NCI-H748 treated with DMSO at 0.1 percent for 48 hours (cell line): ENCODE data around the gene WBP2.

Experiments
- DNase-seq: peaks from one replicate; lab custom pipeline; 2025; lab: John Stamatoyannopoulos, UW

Gene WBP2

GRCh38 chr17:75828741-75829140 is 26.4 kb downstream of the WBP2 start:
- no peak for DNase-seq

DNA sequence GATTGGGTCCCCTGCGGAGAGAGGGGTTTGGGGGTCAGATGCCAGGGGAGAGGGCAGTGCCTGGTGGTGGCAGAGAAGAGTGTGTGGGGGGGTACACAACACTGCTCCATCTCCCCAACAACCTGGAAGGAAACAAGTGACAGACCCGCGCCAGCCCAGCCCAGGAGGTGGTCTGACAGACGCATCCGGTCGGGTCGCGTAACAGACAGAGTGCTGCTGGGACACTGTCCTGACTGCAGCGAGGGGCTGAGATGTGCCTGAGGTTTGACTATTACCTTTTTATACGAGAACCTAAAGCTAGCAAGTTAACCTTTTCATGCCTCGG is 27.1 kb downstream of the WBP2 start:
- no peak for DNase-seq

DNA sequence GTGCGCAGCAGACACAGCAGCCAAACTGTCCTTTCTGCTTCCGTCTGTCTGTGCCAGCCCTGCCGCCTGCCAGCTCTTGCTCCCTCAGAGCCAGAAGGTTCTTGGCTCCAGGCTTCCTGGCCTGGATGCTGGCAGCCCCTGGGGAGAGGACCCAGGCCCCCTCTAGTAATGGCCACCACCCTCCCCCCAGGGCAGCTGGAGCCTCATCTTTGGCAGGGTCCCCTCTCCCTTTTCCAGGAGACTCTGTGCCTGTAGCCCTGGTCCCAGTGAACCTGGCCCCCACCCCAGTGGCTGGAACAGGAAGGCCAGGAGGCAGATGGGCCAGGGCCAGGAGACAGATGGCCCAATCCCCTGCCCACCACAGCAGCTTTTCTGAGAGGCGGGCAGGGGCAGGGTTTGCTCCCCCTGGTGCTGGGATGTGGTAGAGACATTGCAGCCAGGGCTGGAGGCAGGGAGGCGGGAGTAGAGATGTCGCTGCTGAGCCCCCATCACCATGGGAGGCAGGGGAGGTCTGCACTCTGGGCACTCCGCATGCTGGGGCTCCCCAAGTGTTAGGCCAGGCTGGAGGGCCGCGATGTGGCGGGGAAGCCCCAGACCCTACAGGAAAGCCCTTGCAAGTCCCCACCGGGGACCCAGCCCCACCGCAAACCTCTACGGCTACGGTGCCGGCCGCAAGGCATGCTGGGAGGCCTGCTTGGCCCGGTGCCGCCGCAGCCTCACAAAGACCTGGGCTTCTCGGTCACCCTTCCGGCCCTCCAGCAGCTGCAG is 27.6 kb downstream of the WBP2 start:
- DNase-seq = peak; percentile 28

- no peak for DNase-seq
Measured at GRCh38 chr17:75826561-75827307, 28.4 kb downstream of the WBP2 start.

DNA sequence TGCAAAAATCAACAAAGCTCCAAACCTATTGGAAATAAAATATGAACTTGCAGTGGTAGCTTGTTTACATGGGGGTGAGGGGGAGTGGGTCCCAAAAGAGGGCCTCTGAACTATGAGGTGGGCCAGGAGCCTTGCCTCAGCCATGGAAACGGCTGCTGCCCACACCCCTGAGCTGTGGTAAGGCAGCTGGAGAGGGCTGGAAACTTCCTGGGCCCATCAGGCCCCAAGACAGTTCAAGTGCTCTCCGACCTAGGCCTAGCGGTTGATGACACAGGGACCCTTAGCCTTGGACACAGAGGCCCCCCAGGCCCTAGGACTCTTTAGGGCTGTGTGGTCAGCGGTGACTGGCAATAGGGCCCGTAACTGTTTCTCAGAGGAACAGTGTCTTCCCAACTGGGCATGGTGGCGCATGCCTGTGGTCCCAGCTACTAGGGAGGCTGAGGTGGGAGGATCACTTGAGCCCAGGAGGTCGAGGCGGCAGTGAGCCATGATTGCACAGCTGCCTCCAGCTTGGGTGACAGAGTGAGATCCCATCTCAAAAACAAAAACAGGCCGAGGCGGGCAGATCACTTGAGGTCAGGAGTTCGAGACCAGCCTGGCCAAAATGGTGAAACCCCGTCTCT is 29.3 kb downstream of the WBP2 start:
- DNase-seq = no peak

- DNase-seq = no peak
Measured at GRCh38 chr17:75825149-75825552, 30.0 kb downstream of the WBP2 start.

- DNase-seq = no peak
Measured at GRCh38 chr17:75824666-75825065, 30.5 kb downstream of the WBP2 start.

- DNase-seq = no peak
Measured at GRCh38 chr17:75824050-75824552, 31.0 kb downstream of the WBP2 start.

DNA sequence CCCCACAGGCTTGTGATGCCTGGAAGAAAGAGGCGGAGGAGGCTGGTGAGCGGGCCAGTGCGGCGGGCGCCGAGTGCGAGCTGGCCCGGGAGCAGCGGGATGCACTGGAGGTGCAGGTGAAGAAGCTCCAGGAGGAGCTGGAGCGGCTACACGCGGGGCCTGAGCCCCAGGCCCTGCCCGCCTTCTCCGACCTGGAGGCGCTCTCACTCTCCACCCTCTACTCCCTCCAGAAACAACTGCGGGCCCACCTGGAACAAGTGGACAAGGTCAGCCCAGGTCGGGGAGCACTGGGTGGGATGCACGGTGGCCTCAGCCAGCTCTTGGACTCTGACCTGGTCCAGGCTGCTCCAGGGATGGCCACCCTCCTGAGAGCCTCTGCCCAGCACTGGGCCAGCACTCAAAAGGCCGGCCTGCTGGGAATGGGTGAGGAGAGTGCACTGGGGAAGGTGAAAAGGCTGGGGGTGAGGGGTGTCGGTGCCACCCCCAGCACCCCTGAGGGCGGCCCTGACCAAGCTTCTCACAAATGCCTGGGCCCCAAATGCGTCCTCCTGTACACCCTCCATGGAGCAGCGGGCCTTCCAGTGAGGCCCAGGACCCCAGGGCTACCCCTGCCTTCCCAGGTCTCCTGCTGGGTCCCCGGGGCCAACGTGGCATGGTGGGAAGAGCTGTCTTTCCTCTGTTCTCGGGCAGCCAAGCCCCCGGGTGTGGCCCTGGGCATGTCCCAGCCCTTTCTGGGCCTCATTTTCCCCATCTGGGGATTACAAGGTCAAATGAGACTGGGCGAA is 31.7 kb downstream of the WBP2 start:
- DNase-seq = no peak

DNA sequence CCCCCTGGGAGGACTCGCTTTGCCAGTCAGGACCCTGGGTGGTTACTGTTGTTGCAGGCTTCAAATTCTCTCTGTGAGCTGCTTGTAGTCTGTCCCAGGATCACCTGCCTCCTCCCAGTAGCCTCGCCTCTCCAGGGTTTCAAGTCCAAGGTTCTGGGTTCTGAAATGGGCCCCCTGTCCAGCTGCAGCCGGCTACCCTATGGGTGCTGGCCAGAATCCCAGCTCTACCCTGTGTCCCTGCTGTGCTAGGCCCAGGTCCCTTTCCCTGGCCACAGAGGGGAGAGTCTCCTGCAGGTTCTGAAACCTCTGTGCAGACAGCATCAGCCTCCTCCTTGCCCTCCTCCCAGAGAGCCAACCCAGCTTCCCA is 32.4 kb downstream of the WBP2 start:
- no peak for DNase-seq

- DNase-seq = no peak
Measured at GRCh38 chr17:75822119-75822799, 32.9 kb downstream of the WBP2 start.

- DNase-seq = no peak
Measured at GRCh38 chr17:75821552-75821951, 33.6 kb downstream of the WBP2 start.

DNA sequence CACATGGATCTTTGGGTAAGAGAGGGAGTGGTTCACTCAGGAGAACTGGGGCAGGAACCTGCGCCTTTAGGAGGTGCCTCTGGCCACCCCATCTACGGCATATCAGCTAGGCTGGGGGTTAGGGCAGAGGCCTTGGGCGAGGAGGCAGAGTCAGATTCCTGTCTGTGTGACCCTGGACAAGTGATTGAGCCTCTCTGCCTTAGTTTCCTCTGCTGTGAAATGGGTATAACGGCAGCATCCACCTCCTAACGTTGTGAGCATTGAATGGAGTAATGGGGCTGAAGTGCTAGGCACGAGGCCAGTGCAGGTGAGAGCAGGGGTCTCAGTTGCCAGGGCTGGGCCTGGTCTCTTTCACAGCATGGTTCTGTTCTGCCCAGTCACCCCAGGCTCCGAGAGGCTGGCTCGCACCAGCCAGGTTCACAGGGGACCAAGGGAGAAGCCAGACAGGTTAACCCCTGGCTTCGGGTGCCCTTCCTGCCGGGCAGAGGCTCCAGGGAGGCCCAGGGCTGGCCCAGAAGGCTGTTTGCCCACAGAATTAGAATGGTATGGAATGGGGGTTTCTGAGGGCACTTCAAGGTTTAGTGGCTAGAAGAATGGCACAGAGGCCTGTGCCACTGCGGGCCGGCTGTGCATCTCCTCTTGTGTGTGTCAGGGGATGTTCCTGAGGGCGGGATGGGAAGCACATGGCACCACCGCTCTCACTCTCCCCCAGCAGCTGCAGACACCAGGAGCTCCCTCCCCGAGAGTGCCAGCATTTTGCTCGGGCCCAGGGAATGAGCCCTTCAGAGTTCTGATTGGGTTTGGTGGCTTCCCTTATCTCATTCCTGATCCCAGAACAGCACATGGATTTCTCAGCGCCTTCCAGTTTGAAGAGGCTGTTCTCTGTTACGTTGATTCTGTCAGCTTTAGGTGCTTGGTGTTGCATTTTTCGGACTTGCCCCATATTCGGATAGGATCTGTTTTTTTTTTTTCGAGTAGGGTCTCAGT is 34.7 kb downstream of the WBP2 start:
- DNase-seq = no peak

DNA sequence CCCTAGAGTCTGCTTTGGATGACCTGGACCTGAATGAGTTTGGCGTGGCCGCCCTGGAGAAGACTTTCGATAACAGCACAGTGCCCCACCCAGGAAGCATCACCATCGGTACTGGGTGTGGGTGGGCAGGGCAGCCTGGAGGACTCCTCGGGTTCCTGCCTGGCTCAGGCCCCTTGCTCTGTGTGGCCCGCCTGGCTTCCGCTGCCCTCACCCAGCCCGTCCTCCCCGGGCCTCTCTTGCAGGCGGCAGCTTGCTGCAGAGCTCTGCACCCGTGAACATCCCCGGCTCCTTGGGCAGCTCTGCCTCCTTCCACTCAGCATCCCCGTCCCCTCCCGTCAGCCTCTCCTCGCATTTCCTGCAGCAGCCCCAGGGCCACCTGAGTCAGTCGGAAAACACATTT is 35.5 kb downstream of the WBP2 start:
- DNase-seq = no peak

GRCh38 chr17:75819116-75819515 is 36.0 kb downstream of the WBP2 start:
- no peak for DNase-seq

GRCh38 chr17:75818326-75818885 is 36.7 kb downstream of the WBP2 start:
- DNase-seq = no peak

GRCh38 chr17:75817571-75817970 is 37.6 kb downstream of the WBP2 start:
- DNase-seq = no peak

DNA sequence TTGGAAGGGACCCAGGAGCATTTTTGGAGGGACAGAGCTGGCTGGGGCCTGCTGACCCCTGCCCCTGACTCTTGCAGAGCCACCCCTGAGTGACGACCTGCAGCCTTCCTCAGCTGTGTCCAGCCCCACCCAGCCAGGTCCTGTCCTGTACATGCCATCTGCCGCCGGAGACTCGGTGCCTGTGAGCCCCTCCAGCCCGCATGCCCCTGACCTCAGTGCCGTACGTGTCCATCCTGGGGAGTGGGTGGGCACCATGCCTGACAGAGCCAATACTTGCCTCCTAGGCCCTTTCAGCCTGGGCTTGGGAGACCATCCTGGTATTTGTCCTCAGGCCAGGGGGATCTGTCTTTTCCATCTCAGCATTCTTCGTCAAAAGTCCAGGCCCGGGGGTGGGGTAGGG is 38.4 kb downstream of the WBP2 start:
- DNase-seq = no peak

- no peak for DNase-seq
Measured at GRCh38 chr17:75815399-75815798, 39.7 kb downstream of the WBP2 start.

DNA sequence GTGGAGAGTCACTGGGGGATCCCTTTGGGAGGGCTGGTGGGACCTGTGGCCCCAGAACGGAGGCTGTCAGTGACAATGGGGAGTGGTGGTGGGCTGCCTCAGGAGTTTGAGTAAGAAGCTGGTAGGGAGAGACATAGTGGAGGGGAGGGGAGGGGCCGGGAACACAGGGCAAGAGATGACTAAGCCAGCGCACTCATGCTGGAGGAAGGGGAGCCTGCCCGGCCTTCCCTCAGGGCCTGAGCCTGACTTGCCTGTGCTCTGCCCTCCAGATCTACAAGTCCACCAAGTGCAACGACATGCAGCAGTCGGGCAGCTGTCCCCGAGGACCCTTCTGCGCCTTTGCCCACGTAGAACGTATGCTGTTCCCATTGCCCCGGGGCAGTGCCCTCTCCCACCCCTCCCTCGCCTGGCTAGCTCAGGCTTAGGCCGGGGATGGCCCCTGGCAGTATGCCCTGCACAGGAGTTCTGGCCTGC is 40.2 kb downstream of the WBP2 start:
- no peak for DNase-seq
